Gastrocnemius medialis (tissue), 4 donors: ENCODE results near the gene ITPR2.

Source experiments
- CTCF ChIP-seq, 5 experiments: fragments of 450-650 bp in 3 of 5; fragments of 200-600 bp in 2 of 5; sonication (generic) in 2 of 5; IDR thresholded peaks in 4 of 5; conservative IDR thresholded peaks in 1 of 5; 1 replicate in 4 of 5; 2 replicates in 1 of 5; pipeline ENCODE4 v1.5.1; 2016 to 2019; ENCODE audit warnings: antibody characterized with exemption in 5 of 5, mild to moderate bottlenecking in 3 of 5, moderate library complexity in 3 of 5
- POLR2A ChIP-seq, 2 donors: fragments of 450-650 bp; IDR thresholded peaks; one replicate each; pipeline ENCODE4 v1.6.1; 2017; ENCODE audit warnings: antibody characterized with exemption in 2 of 2, mild to moderate bottlenecking in 2 of 2, moderate library complexity in 2 of 2

- TF ChIP-seq CTCF (IDR thresholded peaks at IDR 0.05 in 4 of 5, conservative IDR thresholded peaks at IDR 0.05 in 1 of 5) (no peak), POLR2A (IDR thresholded peaks at IDR 0.05) (no peak)
Observed at GRCh38 chr12:26777236-26777635, 55.8 kb downstream of the ITPR2 start.
